GM18870 (cell line): ENCODE results near the gene OR51F2.
"Not testable (repeated sequence)": the region's sequence is repeated elsewhere in the genome, so short reads cannot be mapped to it uniquely, and the experiment has no call there.

ENCODE experiments used
- ATAC-seq: cut with Tn5 transposase; IDR thresholded peaks from one replicate; pipeline ENCODE4 v1.9.1; 2021; ENCODE audit warnings: moderate library complexity; ENCODE audit not compliant: unreplicated experiment

OR51F2 gene

GRCh38 chr11:4821021-4821420 lies at the start of gene OR51F2:
TSS of gene OR51F2 (plus strand) at chr11:4821321. CDS start at chr11:4821422, 101 bp downstream.
- ATAC-seq: no peak

GRCh38 chr11:4782454-4782853 lies 38.7 kb upstream of the OR51F2 start:
- no peak for ATAC-seq

GRCh38 chr11:4797206-4797605 lies 23.9 kb upstream of the OR51F2 start:
- no peak for ATAC-seq

- ATAC-seq: no peak
Observed at GRCh38 chr11:4798427-4799183, 22.5 kb upstream of the OR51F2 start.

- not testable (repeated sequence) for ATAC-seq
Observed at GRCh38 chr11:4801316-4801715, 19.8 kb upstream of the OR51F2 start.

- no peak for ATAC-seq
Observed at GRCh38 chr11:4804280-4804679, 16.8 kb upstream of the OR51F2 start, which contains the start of gene OR52R1. TSS of gene OR52R1 (minus strand) at chr11:4804380. CDS start at chr11:4804380, 0 bp downstream.

- no peak for ATAC-seq
Observed at GRCh38 chr11:4808476-4808875, 12.6 kb upstream of the OR51F2 start.

- no peak for ATAC-seq
Observed at GRCh38 chr11:4809246-4809645, 11.9 kb upstream of the OR51F2 start.

- no peak for ATAC-seq
Observed at GRCh38 chr11:4825132-4825531, 4.0 kb downstream of the OR51F2 start.

- no peak for ATAC-seq
Observed at GRCh38 chr11:4826425-4826824, 5.3 kb downstream of the OR51F2 start.

GRCh38 chr11:4830346-4830745 lies 9.2 kb downstream of the OR51F2 start:
- ATAC-seq: no peak

GRCh38 chr11:4830909-4831308 lies 9.8 kb downstream of the OR51F2 start:
- ATAC-seq: no peak

GRCh38 chr11:4839851-4840549 lies 18.9 kb downstream of the OR51F2 start:
- no peak for ATAC-seq

GRCh38 chr11:4848908-4849532 lies 27.9 kb downstream of the OR51F2 start, which contains the start of gene OR51S1:
TSS of gene OR51S1 (minus strand) at chr11:4849208. CDS start at chr11:4849208, 0 bp downstream.
- no peak for ATAC-seq

- ATAC-seq: no peak
Observed at GRCh38 chr11:4851033-4851432, 29.9 kb downstream of the OR51F2 start.

- ATAC-seq: not testable (repeated sequence)
Observed at GRCh38 chr11:4854286-4854685, 33.2 kb downstream of the OR51F2 start.

GRCh38 chr11:4862447-4863236 lies 41.5 kb downstream of the OR51F2 start:
- no peak for ATAC-seq

- ATAC-seq: no peak
Observed at GRCh38 chr11:4863876-4864275, 42.8 kb downstream of the OR51F2 start.

GRCh38 chr11:4865855-4866254 lies 44.7 kb downstream of the OR51F2 start:
- ATAC-seq: no peak
